NCI-H2227 (cell line): Measurements from ENCODE around the gene TARS1.
"Not testable (repeated sequence)": the region's sequence is repeated elsewhere in the genome, so short reads cannot be mapped to it uniquely, and the experiment has no call there.

Experiments
- DNase-seq: peaks from one replicate; lab custom pipeline; 2025; ENCODE audit not compliant: unreplicated experiment; lab: John Stamatoyannopoulos, UW

The TARS1 gene

DNA sequence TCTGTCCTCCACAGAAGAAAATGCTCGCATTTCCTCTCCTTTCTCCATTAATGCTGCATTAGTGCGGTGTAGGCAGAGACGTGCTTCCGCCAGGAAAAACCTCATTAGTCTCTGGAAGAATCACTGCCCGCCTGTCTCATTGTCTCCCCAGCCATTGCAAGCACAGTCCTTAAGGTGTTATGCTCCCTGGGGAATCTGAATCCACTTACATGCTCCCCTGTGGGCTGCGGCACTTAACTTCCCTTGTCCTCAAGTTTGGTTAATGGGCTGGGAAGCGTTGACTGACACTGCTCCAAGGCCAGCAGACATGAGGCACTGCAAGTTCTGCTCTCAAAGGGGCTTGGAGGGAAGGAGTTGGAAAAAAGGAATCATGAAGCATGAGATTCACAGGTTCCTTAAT lies 41.6 kb downstream of the TARS1 start:
- DNase-seq: no peak

DNA sequence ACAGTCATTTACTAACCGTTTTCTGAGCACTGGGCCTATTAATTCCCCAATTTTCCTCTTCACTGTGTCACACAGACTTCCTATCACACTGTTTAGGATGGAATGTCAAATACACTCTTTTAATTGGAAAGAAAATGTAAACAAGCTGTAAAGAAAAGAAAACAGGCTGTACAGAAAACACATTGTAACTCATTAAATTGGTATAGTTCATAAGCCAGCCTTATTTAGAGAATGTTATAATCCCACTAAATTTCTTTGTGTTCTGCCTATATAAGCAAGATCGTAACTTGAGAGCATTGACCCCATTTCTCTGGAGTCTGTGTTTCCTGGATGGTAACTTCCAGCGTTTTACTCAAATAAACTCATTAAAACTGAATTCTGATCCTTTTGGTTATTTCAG lies 46.5 kb downstream of the TARS1 start:
- no peak for DNase-seq

DNA sequence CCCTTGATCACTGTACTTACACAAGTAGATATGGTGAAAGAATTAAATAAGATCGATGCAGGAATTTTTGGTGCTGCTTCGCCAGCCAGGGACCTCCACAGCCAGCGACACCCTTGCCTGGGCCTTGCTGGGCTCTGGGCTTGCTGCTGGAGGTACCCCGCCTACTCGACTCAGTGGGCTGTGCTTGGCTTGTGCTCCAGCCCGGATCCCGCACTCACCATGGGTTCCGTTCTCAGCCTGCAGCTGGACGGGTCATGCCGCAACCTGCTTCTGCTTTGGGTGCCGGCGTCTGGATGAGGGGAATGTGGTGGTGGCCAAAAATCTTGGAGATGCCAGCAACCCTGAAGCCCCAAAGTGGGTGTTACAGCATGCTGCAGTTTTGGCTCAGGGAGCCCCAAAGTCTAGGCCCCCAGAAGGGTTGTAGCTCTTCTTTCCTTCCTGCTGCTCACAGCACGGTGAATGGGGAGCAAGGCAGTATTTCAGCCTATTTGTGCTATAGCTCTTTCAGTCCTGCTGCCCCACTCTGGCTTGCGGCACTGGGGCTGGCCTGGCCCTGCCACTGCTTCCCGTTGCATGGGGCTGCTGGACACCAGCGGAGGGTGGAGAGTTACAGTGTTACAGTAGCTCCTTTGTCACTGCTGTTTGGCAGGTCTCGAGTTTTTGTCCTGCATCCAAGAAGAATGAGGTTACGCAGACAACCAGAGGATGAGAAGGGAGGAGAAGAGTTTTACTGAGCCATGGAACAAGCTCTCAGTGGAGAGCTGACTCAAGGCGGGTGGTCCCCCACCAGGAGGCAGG lies 48.0 kb downstream of the TARS1 start:
- no peak for DNase-seq

DNA sequence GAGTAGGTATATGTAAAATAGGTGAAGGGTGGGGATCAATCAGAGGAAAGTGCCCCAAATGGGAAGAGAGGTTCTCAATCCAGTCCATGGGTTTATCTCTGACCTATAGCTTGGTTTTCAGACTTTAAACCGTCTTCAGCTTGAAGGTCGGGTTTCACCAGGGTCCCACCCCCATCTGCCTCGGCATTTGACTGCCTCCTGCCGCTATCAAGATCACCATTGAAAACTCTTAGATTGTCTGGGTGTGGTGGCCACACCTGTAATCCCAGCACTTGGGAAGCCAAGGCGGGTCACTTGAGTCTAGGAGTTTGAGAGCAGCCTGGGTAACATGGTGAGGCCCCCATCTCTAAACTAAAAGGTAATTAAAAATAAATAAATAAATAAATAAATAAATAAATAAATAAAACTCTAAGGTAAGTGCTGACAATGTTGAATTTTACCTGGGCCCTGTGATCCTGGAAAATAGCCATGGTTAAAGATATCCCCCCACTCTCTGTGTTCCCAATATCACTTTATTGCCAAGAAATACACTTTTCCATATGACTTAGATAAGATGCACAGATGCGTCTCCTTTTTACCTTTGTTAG lies 48.8 kb downstream of the TARS1 start:
- DNase-seq: no peak

- no peak for DNase-seq
Measured at GRCh38 chr5:33490071-33490665, 49.4 kb downstream of the TARS1 start.

DNA sequence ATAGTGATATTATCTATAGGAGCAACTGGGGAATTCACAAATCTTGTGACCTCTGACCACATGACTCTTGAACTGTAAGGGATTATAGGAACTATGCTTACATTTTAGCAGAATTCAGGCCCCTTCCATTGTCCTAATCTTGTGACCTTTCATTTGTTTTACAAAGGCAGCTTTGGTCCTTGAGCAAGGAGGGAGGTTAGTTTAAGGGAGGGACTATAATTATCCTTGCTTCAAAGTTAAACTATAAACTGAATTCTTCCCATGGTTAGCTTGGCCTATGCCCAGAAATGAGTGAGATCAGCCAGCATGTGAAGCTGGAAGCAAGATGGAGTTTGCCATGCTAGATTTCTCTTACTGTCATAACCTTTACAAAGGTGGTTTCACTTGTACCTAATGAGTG lies 51.2 kb downstream of the TARS1 start:
- no peak for DNase-seq

- no peak for DNase-seq
Measured at GRCh38 chr5:33494466-33494865, 53.7 kb downstream of the TARS1 start.

- DNase-seq: no peak
Measured at GRCh38 chr5:33501260-33501659, 60.5 kb downstream of the TARS1 start.

DNA sequence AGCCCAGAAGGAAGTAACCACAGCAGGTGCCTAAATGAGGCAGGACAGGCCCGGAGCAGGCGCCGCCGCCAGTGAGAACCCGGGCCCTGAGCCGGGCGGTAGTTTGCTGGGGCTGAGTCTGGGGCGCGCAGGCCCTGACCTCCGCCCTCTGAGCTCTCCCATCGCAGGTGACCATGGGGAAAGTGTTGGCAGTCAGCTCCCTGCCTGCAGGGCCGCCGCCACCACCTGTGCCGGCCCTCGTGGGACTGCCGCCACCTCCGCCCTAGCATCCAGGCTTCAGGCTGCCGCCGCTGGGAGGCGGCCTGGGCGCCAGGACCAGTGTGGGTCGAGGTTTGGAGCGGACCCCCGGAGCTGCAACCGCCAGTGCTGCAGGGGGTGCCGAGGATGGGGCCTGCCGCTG lies 61.1 kb downstream of the TARS1 start:
- DNase-seq: no peak

DNA sequence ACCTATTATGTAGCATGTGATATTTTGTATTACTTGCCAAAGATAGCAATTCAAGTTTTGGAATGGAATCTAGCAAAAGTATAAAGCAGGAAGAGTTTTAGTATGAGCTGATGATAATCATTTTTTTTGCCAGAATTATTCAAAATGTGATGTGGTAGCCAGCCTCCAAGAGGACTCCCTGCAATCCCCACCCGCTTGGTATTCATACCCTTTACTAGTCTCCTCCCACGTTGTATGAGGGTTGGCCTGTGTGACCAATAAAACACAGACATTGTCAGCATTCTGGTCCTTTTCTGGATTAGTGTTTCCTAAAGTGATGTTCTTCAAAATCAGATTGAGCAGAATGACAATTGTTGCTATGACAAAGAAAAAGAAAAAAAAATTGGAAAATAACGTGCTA lies 63.8 kb downstream of the TARS1 start:
- no peak for DNase-seq

GRCh38 chr5:33507426-33507825 lies 66.7 kb downstream of the TARS1 start:
- no peak for DNase-seq

DNA sequence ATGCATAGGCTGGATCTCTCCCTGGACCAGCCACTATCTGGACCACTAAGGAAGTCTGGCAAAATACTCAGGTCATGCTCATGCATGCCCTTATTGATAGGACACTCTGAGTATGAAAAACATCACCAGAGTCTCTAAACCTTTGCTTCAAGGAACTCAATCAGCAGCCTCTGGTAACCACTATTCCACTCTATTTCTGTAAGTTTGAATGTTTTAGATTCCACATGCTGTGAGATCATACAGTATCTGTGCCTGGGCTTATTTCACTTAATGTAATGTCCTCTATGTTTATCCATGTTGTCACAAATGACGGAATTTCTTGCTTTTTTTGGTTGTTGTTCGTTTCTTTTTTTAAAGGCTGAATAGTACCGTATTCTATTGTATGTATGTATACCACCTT lies 68.3 kb downstream of the TARS1 start:
- DNase-seq: no peak

GRCh38 chr5:33513462-33514185 lies 72.9 kb downstream of the TARS1 start:
- DNase-seq: no peak

GRCh38 chr5:33515366-33515765 lies 74.6 kb downstream of the TARS1 start:
- not testable (repeated sequence) for DNase-seq

DNA sequence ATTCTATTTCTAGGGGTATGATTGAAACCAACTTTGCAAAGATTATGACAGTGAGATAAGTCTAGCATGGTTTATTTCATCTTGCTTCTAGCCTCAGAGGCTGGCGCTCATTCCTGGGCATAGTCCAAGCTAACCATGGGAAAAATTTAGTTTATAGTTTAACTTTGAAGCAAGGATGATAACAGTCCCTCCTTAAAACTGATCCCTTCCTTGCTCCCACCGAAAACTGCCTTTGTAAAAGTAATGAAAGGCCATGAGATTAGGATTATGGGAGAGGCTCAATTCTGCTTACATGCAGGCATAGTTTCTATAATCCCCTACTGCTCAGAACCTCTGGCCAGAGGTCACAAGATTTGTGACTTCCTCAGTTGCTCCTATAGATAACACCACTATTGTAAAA lies 75.7 kb downstream of the TARS1 start:
- DNase-seq: no peak
